ENCODE data around the gene RPN2.

DNA sequence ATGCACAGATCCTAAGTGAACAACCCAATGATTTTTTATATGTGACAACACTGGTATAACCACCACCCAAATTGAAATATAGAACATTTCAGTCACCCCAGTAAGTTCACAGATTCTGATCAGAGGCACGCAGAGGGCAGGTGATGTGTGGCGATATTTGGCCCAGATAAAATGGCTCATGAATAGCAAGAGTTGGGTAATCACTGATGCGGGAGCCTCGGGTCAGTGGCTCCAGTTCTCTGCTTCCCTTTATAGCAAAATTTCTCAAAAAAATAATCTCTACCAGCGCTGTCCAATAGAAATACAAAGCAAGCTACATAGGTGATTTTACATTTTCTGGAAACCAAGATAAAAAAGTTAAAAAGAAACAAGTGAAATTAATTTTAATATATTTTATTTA, 67.6 kb downstream of the RPN2 start:
- TF ChIP-seq, protein P1, sequence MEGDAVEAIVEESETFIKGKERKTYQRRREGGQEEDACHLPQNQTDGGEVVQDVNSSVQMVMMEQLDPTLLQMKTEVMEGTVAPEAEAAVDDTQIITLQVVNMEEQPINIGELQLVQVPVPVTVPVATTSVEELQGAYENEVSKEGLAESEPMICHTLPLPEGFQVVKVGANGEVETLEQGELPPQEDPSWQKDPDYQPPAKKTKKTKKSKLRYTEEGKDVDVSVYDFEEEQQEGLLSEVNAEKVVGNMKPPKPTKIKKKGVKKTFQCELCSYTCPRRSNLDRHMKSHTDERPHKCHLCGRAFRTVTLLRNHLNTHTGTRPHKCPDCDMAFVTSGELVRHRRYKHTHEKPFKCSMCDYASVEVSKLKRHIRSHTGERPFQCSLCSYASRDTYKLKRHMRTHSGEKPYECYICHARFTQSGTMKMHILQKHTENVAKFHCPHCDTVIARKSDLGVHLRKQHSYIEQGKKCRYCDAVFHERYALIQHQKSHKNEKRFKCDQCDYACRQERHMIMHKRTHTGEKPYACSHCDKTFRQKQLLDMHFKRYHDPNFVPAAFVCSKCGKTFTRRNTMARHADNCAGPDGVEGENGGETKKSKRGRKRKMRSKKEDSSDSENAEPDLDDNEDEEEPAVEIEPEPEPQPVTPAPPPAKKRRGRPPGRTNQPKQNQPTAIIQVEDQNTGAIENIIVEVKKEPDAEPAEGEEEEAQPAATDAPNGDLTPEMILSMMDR (conservative IDR thresholded peaks at IDR 0.05 in 1 of 2, IDR thresholded peaks at IDR 0.05 in 1 of 2; ENCODE audit: extremely low read depth in 1 of 2, insufficient read depth in 1 of 2, low read depth in 1 of 2, low read length in 2 of 2) = no peak
- no peak for TF ChIP-seq EZH2 (IDR thresholded peaks at IDR 0.05; ENCODE audit: borderline replicate concordance, low read length)
